ENCODE data around the gene WNT8A.
"Not testable (repeated sequence)": the region's sequence is repeated elsewhere in the genome, so short reads cannot be mapped to it uniquely, and the experiment has no call there.

WNT8A gene, protein sequence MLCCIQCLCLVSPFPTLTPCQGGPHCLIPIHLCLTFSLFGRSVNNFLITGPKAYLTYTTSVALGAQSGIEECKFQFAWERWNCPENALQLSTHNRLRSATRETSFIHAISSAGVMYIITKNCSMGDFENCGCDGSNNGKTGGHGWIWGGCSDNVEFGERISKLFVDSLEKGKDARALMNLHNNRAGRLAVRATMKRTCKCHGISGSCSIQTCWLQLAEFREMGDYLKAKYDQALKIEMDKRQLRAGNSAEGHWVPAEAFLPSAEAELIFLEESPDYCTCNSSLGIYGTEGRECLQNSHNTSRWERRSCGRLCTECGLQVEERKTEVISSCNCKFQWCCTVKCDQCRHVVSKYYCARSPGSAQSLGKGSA

GRCh38 chr5:138083702-138084101 lies at the start of gene WNT8A:
Gene WNT8A (plus strand): TSS chr5:138084033. CDS start chr5:138084128, 95 bp downstream.
- Histone ChIP-seq H3K36me3 (replicated peaks) (no peaks in the 10 kb centered on the region), H3K27me3 (replicated peaks) (no peaks in the 10 kb centered on the region), H3K27ac (no peak within 1 kb of the TSS), H3K4me3 (ENCODE audit: low read depth, low read length) (no peak within 1 kb of the TSS)
- in situ Hi-C loops (cut with HindIII; ENCODE audit: low pct_ligation_motif_present, low sequenced_read_pairs): no loop called here
- no peak for DNase-seq
- TF ChIP-seq, protein P1, sequence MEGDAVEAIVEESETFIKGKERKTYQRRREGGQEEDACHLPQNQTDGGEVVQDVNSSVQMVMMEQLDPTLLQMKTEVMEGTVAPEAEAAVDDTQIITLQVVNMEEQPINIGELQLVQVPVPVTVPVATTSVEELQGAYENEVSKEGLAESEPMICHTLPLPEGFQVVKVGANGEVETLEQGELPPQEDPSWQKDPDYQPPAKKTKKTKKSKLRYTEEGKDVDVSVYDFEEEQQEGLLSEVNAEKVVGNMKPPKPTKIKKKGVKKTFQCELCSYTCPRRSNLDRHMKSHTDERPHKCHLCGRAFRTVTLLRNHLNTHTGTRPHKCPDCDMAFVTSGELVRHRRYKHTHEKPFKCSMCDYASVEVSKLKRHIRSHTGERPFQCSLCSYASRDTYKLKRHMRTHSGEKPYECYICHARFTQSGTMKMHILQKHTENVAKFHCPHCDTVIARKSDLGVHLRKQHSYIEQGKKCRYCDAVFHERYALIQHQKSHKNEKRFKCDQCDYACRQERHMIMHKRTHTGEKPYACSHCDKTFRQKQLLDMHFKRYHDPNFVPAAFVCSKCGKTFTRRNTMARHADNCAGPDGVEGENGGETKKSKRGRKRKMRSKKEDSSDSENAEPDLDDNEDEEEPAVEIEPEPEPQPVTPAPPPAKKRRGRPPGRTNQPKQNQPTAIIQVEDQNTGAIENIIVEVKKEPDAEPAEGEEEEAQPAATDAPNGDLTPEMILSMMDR (IDR thresholded peaks at IDR 0.05; ENCODE audit: low read depth, low read length, missing control alignments): no peak

DNA sequence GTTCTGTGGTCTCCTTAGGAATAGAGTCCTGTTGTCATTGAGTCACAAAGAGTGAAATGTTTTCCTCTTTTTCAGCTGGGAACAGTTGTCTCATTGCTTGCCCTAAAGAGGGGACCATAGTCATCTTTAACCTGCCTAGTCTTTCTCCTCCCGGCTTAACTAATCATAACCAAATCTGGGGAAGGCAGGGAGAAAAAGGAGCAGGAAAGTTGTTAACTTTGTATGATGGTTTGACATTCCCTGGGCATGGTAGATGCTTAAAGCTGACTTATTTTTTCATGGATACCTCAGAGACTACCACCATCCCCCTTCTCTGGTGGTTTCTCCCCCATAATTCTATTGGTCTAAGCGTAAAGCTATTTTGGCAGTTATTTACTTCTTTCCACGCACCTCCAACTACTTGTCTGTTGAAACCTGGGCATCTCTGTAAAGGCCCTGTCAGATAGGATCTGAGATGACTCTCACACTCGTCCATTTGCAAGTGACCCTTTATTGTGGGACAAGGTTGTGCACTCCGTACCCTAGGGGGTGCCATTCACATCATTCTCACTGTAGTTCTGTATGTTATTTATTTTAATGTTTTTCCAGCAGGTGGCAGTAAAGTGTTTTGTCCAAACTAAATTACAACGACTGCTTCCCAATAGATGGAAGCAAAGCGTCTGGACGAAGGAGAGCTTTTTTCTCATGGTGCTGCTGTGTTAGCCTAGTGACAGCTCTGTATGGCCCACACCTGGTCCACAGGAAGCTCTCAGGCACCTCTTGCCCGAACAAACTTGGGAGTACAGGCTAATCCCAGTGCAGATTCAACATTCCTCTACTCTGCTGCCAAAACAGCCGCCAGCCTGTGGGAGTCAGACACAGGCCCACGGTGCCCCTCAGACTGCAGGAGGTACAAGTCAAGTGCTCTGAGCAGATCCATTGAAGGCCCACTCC lies 48.0 kb upstream of the WNT8A start:
- no peaks in the 10 kb centered on the region for H3K27me3 ChIP-seq (replicated peaks)
- peak; percentile 75 for DNase-seq
- H3K27ac ChIP-seq: no peak overlapping the region
- H3K4me3 ChIP-seq (ENCODE audit: low read depth, low read length): no peak overlapping the region
- H3K36me3 ChIP-seq (replicated peaks): peaks cover 3% of the 10 kb centered on the region
- TF ChIP-seq, protein P1 (IDR thresholded peaks at IDR 0.05; ENCODE audit: low read depth, low read length, missing control alignments): peak; percentile 85
- in situ Hi-C loops (cut with HindIII; ENCODE audit: low pct_ligation_motif_present, low sequenced_read_pairs): no loop called here

DNA sequence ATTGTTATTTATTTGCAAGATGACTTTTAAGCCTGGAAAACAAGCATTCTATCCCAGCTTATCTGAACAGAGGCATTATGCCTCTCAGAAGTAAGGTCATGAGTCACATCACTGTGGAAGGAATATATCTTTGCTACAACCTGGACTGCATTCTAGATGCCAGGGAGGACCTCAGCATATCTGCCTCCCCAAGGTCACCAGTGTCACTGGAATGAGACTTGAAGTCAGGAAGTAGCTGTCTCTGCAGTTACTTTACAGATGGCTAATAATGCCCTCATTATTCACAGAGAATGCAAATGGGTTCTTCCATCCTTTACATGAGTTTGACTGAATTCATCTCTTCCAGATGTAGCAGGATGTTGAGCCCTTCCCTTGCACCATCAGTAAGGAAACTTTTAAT lies 46.6 kb upstream of the WNT8A start:
- Histone ChIP-seq H3K4me3 (ENCODE audit: low read depth, low read length) (no peak overlapping the region), H3K27ac (no peak overlapping the region), H3K27me3 (replicated peaks) (no peaks in the 10 kb centered on the region), H3K36me3 (replicated peaks) (peaks cover 3% of the 10 kb centered on the region)
- DNase-seq: no peak
- in situ Hi-C loops (cut with HindIII; ENCODE audit: low pct_ligation_motif_present, low sequenced_read_pairs): no loop called here
- TF ChIP-seq, protein P1 (IDR thresholded peaks at IDR 0.05; ENCODE audit: low read depth, low read length, missing control alignments): no peak

DNA sequence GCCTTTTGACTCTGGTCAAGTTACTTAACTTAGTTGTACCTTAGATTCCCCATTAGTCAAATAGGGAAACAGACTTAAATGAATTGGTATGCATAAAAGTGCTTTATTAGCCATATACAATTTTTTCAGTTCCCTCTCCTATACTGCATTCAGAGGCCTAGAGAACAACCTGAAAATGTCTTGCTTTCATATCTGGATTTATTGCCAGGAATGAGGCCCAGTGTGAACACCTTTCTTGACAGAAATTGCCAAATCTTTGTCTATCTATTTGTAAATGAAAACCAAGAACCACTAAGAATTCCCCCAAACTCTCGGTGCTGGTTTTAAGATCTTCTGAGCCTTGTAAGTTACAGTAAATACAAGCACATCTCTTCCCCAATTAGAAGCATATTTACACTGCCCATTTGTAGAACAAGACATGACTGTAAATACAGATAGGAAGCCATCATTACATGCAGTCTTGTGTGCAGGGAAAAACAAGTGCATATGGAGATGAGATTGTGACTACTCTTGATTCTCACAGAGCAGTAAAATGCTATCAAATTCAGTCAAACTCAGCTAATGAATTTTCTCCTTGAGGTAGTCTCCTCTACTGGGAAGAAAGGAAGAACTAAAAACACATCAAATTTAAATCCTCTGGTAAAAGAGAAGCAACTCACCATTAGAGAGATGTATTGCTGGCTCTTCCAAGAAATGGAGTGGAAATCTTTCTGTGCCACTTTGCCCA lies 45.8 kb upstream of the WNT8A start:
- no peak overlapping the region for H3K4me3 ChIP-seq (ENCODE audit: low read depth, low read length)
- in situ Hi-C loops (cut with HindIII; ENCODE audit: low pct_ligation_motif_present, low sequenced_read_pairs): no loop called here
- TF ChIP-seq, protein P1 (IDR thresholded peaks at IDR 0.05; ENCODE audit: low read depth, low read length, missing control alignments): no peak
- no peaks in the 10 kb centered on the region for H3K36me3 ChIP-seq (replicated peaks)
- no peak for DNase-seq
- no peak overlapping the region for H3K27ac ChIP-seq
- H3K27me3 ChIP-seq (replicated peaks): no peaks in the 10 kb centered on the region

DNA sequence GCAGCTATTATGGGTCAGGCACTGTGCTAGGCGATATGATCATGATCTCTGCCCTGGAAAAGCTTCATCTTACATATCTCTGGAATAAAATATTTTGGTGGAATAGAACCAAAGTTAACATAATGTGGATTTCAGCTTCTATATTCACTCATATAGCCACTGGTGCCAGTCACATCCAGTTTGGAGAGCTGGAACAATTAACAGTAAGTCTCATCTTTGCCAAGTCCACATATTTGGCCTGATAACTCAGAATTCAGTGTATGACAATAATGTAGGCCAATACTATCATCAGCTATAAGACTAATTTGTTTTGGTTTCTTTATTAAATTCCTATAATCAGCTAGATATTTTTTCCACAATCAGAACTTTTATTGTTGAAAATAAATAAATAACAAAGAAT lies 45.0 kb upstream of the WNT8A start:
- H3K27ac ChIP-seq: no peak overlapping the region
- in situ Hi-C loops (cut with HindIII; ENCODE audit: low pct_ligation_motif_present, low sequenced_read_pairs): no loop called here
- no peaks in the 10 kb centered on the region for H3K27me3 ChIP-seq (replicated peaks)
- H3K4me3 ChIP-seq (ENCODE audit: low read depth, low read length): no peak overlapping the region
- H3K36me3 ChIP-seq (replicated peaks): no peaks in the 10 kb centered on the region
- no peak for DNase-seq
- TF ChIP-seq, protein P1 (IDR thresholded peaks at IDR 0.05; ENCODE audit: low read depth, low read length, missing control alignments): no peak

GRCh38 chr5:138045283-138045682 lies 38.5 kb upstream of the WNT8A start:
- H3K4me3 ChIP-seq (ENCODE audit: low read depth, low read length); H3K36me3 ChIP-seq (replicated peaks); DNase-seq; H3K27me3 ChIP-seq (replicated peaks); in situ Hi-C loops (cut with HindIII; ENCODE audit: low pct_ligation_motif_present, low sequenced_read_pairs); H3K27ac ChIP-seq: not testable (repeated sequence)
